GM18517 (cell line): ENCODE results near the gene RHOC.

Experiments
- ATAC-seq: cut with Tn5 transposase; IDR thresholded peaks from one replicate; pipeline ENCODE4 v1.9.1; 2021; ENCODE audit warnings: mild to moderate bottlenecking, moderate library complexity; ENCODE audit not compliant: unreplicated experiment

The RHOC gene

DNA sequence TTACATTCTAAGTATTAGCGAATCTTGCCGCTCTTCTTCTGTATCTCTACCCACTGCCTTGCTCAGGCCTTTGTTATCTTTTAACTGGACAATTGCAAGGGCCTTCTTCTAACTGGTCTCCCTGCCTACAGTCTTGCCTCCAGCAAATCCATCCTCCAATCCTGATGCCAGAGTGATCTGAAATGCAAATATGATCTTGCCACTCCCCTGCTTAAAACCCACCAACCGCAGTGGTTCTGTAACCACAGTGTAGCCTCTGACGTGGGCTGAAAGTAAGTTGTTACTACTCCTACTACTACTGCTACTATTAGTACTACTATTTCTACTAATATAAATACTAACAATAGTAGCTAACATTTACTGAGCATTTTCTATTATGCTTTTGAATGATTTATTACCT, 20.1 kb downstream of the RHOC start:
- ATAC-seq: no peak

DNA sequence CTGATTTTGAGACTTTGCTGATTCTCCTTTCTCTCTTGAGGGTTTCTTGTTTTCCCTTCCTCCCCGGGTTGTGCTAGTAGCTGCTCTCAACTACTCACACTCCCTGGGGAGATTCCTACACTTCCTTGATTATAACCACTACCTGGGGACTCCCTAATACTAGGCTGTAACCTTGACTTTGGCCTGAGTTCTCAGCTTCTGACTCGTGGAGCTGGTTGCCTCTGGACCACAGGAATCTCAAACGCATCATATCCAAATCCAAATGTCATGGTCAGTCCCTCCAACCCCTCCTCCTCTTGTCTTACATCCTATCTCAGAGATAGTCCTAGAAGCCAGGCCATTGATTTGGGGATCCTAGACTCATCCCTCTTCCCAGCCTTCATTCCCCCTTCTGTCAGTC, 20.5 kb downstream of the RHOC start:
- no peak for ATAC-seq

DNA sequence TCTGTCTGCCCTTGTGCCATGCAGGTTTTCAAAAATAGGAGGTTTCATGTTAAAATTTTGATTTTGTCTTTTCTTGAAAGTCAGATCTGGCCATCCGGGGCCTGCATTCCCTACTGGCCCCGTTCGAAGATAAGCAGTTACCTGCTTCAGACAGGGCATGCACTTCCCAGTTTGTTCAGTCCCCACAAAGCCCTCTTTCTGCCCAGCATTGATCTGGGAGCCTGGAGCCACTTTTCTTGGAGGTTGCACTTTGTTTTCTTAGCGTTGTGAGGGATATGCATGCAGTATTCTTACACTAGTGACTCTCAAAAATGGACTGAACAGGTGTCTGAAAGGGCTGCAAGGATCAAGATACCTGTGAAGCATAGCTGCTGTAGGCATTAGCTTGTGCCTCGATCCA, 21.0 kb downstream of the RHOC start:
- ATAC-seq: no peak

DNA sequence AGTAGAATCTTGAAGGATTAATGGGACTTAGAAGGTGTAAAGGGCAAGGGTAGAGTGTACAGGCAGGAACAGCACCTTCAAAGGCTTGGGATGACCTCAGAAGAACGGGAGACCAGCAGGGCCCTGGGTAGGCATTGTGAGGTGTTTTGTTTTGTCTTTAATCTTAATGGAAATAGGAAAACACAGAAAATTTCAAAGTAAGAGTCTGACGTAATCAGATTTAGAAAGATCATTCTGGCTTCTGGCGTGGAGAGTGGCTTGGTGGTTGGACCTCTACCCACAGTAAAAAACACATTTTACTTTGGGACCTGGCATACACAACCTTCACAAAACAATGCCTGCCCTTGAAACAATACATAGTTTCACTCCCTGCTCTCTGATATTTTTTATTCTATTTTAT, 28.3 kb downstream of the RHOC start:
- no peak for ATAC-seq

DNA sequence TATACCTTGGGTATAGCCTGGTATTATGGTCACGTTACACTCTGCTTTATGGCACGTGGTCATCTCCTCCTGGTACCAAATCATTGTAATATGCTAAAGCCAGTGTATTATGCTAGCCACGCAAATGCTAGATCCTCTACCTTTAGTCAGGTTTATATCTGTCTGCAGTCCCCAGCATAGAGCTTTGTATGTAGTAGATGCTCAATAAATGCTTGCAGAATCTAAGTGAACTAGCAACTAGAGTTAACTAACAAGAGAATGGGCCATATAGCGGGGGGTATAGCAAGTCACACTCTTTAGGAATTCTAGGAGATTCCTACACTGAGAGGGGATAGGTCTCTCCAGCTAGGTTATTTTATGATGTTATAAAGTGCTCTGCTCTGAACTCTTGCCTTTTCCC, 29.4 kb downstream of the RHOC start:
- ATAC-seq: no peak

DNA sequence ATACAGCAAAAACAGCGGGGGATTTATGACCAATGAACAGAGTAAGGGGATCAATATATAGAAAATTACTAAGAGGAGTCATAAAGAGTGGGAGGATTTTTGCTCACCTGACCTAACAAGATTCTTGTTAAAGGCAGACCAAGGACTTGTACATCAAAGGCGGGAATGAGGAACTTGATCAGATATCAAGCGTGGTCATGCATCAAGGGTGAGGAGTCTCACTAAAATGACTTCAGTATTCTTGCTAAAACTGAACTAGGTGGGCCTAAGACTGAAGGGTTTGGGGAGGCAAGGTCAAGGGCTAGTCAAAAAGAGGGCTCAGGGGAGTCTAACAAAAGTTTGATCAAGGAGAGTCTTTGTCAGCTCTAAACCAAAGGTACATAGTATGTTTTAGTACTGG, 30.4 kb downstream of the RHOC start:
- ATAC-seq: no peak

DNA sequence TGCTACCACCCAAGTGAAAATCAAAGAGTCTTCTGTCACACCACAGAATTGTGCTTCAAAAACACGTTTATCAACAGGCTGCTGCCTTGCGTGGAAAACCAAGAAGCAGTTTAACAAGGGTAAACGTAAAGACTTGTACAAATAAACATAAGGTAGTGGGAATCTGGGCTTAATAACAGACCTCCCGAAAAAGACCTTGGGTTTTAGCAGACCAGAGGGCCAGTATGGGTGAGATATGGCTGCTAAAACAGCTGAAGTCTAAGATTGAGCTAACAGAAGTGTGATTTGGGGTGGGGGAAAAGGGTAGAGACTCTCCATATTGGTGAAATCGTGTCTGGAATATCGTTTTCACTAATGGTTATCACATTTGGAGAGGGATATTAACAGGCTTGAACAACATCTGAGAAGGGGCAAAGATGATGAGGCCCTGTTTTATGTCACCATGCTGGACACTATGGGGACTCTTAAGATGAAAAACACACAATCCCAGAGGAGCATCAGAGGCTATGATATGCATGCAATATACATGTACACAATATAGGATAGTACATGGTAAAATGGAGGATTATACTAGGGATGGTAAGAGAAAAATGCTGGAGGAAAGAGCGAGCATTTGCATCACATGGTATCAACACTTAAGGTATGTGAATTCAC, 31.1 kb downstream of the RHOC start:
- no peak for ATAC-seq

DNA sequence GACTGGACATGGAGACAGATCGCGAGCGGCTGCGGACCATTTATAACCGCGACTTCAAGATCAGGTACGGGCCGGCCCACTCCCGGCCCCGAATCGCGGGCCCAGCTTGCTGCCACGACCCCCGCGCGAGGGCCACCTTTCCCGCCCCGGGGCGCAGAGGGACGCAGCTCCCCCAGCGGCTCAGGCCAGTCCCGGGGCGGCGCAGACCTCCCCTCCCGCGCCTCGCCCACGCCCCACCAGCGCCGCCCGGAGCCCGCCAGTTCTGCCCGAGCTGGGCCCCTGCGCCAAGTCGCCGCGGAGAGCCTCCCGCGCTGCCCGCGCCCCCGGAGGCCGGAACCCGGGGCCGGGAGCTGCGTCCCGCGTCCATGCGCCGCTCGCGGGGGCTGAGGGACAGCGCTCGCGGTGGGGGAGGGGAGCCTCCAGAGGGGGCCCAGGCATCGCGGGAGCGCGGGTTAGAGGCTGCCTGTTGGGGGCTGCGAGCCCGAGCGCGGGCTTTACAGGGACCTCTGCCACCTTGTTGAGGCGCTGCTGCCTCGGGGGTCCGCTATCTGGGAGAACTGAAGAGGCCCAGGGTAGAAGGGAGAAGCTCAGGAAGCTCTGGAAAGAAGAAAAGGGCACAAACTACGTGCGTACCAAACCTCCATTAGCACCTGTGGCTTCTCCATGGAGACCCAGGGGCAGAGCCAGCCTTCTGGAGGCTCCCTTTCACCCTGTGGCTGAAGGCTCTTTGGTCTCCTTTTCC, 31.8 kb downstream of the RHOC start:
- ATAC-seq: peak; percentile 15

DNA sequence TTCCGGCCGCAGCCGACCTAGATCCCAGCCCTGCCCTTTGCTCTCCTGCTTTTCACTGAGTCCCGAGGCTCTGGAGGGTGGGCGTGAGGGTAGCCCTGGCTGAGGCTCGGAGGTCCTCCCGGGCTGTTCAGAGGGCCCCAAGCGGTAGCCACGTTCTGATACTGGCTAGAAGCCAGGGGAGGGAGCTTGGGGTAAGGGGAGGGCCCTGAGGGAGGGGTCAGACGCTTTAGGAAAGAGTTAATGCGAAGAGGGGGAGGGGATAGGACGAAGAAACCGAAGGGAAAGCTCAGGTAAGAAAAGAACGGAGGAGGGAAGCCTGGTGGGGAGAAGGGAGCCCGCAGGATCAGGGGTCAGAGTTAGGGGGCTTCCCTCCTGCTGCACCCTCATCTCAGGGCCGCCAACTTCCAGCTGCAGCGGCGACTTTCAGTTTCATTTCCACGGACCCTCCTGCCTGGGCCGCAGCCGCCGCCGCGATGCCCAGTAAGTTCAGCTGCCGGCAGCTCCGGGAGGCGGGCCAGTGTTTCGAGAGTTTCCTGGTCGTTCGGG, 32.4 kb downstream of the RHOC start, which contains the start of gene MOV10:
TSS of gene MOV10 (plus strand) at position 220 of the 546 bp plus-strand sequence. CDS start at position 474, 254 bp downstream.
- peak; percentile 56 for ATAC-seq

DNA sequence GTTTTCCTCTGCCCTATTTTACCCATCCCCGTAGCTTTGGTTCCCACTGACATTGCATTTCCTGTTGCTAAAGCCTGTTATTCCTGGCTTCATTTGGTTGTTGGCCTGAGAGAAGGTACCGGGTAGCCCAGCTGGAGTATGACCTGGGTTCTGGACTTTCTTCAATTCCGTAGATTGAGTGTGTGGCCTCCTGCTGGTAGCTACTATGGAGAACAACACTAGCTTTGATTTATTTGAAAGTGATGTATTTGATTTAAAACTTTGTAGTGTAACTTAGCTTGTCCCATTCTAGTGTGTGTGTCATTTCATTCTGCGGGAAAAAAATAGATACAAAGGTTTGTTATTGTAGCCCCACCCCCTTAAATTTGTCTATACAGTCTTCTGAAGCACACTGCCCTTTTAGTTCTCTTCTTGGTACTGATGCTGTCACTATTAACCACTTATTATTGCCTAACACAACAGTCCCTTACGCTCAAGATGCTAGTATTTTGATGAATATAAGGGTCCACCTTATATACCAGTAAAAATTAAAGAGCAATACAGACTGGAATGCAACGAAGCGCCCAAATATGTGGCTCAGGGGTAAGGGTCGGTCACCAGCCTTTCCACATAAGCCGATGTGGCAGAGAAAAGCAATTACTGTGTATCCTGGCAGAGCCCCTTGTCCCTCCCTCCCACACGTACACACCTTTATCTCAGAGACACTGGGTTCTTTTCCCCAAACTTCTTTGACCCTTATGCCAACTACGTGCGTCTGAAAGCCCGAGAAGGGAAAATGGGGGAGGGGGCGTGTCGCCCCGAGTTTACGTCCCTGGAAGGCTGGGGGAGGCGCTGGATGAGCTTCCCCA, 33.1 kb downstream of the RHOC start:
- peak; percentile 9 for ATAC-seq

DNA sequence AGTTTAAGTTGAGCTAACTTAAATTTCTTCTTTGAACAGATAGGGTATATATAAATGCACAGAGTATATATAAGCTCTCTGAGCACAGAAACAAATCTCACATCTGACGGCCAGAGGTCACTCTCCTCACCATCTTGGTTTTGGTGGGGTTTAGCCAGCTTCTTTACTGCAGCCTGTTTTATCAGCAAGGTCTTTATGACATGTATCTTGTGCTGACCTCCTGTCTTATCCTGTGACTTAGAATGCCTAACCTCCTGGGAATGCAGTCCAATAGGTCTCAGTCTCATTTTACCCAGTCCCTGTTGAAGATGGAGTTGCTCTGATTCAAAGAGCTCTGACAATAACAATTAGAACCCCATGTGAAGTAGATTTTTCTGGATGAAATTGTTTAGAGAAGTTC, 34.1 kb downstream of the RHOC start:
- no peak for ATAC-seq

DNA sequence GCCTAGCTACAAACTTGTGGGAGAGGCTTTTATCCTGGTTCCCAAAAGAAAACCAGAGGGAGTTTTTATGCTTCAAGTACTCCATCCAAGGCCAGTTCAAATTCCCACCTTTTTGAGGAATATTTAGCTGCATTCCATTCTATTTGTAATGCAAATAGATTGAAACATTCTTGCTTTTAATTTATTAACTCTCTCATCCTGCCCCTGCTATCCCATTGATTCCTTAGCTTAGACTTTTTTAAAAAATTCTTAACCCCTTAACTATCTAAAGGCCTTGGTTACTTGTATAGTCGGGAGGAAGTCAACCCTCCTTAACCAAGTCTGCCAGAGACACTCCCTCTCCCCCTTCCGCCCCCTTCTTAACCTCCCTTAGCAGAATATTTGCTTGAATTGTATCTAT, 34.9 kb downstream of the RHOC start:
- ATAC-seq: no peak

DNA sequence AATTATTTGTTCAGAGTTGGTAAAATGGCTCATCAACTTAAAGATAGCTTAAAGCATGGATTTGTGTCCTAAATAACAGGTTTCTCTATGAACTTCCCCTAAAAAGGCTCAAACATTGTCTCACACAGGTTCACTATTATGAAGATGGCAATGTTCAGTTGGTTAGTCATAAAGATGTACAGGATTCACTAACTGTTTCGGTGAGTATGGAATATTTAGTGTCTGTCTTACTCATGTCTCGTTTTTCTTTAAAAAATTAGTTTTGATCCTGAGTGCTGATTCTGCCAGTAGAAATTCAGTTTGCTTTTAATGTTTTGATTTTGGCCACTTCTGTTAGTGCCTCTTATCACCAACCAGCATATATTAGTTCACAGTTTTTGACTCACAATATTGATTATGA, 40.0 kb downstream of the RHOC start:
- no peak for ATAC-seq

DNA sequence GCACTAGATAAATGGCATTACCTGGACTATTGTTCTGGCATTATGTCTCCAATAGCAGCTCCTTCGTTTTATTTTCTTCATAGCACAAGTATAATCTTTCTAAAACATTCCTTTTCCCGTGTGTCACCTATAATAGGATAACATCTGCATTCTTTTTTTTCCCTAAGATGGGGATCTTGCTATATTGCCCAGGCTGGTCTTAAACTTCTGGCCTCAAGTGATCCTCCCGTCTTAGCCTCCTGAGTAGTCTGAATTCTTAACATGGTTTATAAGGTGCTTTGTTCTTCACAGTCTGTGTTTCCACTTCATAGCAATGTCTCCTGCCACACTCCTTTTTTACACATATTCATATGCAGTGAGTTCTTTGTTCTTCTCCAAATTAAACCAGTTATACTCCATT, 41.1 kb downstream of the RHOC start:
- no peak for ATAC-seq

DNA sequence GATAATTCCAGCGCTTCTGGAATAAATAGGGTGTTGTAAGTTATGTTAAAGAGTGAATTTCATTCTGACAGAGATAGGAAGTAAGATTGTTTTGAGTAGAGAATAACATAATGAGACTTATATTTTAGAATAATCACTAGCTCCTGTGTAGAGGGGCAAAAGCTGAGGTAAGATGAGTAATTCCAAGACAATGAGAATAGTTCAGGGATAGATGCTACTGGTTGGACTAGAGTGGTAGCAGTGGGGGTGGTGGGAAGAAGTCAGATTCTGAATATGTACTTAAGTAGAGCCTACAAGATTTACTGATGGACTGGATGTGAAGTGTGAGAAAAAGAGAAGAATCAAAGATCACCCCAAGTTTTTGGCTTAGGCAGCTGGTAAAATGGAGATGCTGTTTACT, 55.7 kb downstream of the RHOC start:
- no peak for ATAC-seq
